PFSK-1 (cell line): ENCODE measurements around the gene MAD1L1.

Experiments
- FOXP2 ChIP-seq: optimal IDR thresholded peaks from 2 replicates; pipeline ENCODE3; 2011; ENCODE audit warnings: borderline replicate concordance, control low read depth, inconsistent platforms; ENCODE audit not compliant: insufficient read depth; ENCODE audit errors: extremely low read length, extremely low read depth
- POLR2AphosphoS5 ChIP-seq: IDR thresholded peaks from 2 replicates; pipeline ENCODE4 v1.6.1; 2012; ENCODE audit warnings: low read depth, mild to moderate bottlenecking, control low read depth, low read length, moderate library complexity
- REST ChIP-seq, 2 experiments: IDR thresholded peaks; 2 replicates each; pipeline versions ENCODE4 v1.6.1 to v1.8.0; 2011 to 2012; ENCODE audit warnings: low read depth in 2 of 2, low read length in 2 of 2, control low read depth in 1 of 2, inconsistent platforms in 1 of 2, mild to moderate bottlenecking in 1 of 2, moderate library complexity in 1 of 2; ENCODE audit not compliant: insufficient read depth in 1 of 2
- SIN3A ChIP-seq: IDR thresholded peaks from 2 replicates; pipeline ENCODE4 v1.6.1; 2012; ENCODE audit warnings: mild to moderate bottlenecking, low read length, moderate library complexity, borderline replicate concordance; ENCODE audit not compliant: insufficient read depth
- TAF1 ChIP-seq: IDR thresholded peaks from 2 replicates; pipeline ENCODE4 v1.6.1; 2012; ENCODE audit warnings: low read length, control low read depth, borderline replicate concordance; ENCODE audit not compliant: insufficient read depth

Gene MAD1L1

GRCh38 chr7:2173189-2173827, 59.4 kb downstream of the MAD1L1 start:
- TF ChIP-seq POLR2AphosphoS5, result no peak
- TF ChIP-seq FOXP2, result no peak
- TF ChIP-seq REST (IDR thresholded peaks at IDR 0.05; ENCODE audit: insufficient read depth in 1 of 2, low read depth in 2 of 2, low read length in 2 of 2), result no peak
- TF ChIP-seq SIN3A, result no peak
- no peak for TF ChIP-seq TAF1

GRCh38 chr7:2172311-2173188, 60.2 kb downstream of the MAD1L1 start:
- TF ChIP-seq POLR2AphosphoS5 (no peak), SIN3A (no peak), FOXP2 (no peak), TAF1 (no peak), REST (IDR thresholded peaks at IDR 0.05; ENCODE audit: insufficient read depth in 1 of 2, low read depth in 2 of 2, low read length in 2 of 2) (no peak)

GRCh38 chr7:2171855-2172254, 60.9 kb downstream of the MAD1L1 start:
- no peak for TF ChIP-seq REST (IDR thresholded peaks at IDR 0.05; ENCODE audit: insufficient read depth in 1 of 2, low read depth in 2 of 2, low read length in 2 of 2)
- TF ChIP-seq TAF1, result no peak
- no peak for TF ChIP-seq POLR2AphosphoS5
- no peak for TF ChIP-seq FOXP2
- TF ChIP-seq SIN3A, result no peak

- no peak for TF ChIP-seq REST (IDR thresholded peaks at IDR 0.05; ENCODE audit: insufficient read depth in 1 of 2, low read depth in 2 of 2, low read length in 2 of 2)
- no peak for TF ChIP-seq SIN3A
- no peak for TF ChIP-seq POLR2AphosphoS5
- TF ChIP-seq FOXP2, result no peak
- no peak for TF ChIP-seq TAF1
Measured at GRCh38 chr7:2170576-2171521, 61.9 kb downstream of the MAD1L1 start.
